Activated CD8-positive, alpha-beta memory T cell treated with anti-CD3 and anti-CD28 coated beads for 4 hours (primary cell): ENCODE results near the gene MYL7.

ENCODE experiments used
- DNase-seq, 2 donors: peaks; one replicate each; pipeline ENCODE4 v3.0.0-alpha.2; 2020; ENCODE audit warnings: low read depth in 2 of 2

MYL7 gene

DNA sequence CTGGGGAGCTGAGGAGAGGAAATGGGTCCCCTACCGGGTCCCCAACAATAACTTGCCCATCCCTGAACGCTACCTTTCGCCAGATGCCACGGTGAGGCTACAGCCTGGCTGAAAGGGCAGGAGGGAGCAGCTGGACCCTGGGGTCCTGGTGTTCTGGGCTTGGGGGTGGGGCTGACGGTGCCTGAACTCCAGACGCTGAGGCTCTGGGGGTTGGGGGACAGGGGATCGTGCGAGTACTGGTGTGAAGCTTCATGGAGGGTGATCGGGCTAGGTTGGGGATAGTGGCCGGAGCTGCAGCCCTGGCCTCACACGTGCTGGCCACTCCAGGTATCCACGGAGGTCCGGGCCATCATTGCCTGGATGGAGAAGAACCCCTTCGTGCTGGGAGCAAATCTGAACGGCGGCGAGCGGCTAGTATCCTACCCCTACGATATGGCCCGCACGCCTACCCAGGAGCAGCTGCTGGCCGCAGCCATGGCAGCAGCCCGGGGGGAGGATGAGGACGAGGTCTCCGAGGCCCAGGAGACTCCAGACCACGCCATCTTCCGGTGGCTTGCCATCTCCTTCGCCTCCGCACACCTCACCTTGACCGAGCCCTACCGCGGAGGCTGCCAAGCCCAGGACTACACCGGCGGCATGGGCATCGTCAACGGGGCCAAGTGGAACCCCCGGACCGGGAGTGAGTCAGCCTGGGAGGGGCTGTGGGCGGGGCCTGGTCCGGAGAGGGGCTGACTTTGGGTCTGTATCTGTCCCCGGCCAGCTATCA, 28.7 kb downstream of the MYL7 start:
- no peak for DNase-seq

GRCh38 chr7:44111761-44112160, 29.4 kb downstream of the MYL7 start:
- DNase-seq: no peak

DNA sequence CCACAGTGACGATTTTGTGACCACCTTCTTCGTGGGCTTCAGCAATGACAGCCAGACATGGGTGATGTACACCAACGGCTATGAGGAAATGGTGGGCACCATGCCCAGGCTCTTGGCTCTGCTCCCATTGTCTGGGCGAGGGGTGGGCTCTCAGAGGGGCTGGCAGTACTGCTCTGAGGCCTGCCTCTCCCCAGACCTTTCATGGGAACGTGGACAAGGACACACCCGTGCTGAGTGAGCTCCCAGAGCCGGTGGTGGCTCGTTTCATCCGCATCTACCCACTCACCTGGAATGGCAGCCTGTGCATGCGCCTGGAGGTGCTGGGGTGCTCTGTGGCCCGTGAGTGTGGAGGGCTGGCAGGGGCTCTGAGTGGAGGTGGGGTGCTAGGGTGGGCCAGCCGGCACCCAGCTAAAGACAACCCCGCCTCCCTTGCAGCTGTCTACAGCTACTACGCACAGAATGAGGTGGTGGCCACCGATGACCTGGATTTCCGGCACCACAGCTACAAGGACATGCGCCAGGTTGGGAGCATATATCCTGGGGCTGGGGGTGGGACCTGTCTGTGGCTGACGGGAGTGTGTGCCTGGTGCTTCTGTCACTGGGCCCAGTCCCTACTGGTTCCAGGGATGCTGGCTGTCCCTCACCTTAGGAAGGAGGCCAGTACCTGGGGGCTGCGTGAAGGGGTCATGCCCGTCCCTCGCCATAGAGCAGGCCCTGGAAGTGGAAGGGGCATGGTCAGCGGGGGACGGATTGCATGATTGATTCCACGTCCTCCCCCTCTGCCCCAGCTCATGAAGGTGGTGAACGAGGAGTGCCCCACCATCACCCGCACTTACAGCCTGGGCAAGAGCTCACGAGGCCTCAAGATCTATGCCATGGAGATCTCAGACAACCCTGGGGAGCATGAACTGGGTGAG, 30.2 kb downstream of the MYL7 start:
- DNase-seq: no peak

- DNase-seq: no peak
Observed at GRCh38 chr7:44109991-44110390, 31.1 kb downstream of the MYL7 start.

GRCh38 chr7:44108768-44109750, 32.1 kb downstream of the MYL7 start:
- no peak for DNase-seq

DNA sequence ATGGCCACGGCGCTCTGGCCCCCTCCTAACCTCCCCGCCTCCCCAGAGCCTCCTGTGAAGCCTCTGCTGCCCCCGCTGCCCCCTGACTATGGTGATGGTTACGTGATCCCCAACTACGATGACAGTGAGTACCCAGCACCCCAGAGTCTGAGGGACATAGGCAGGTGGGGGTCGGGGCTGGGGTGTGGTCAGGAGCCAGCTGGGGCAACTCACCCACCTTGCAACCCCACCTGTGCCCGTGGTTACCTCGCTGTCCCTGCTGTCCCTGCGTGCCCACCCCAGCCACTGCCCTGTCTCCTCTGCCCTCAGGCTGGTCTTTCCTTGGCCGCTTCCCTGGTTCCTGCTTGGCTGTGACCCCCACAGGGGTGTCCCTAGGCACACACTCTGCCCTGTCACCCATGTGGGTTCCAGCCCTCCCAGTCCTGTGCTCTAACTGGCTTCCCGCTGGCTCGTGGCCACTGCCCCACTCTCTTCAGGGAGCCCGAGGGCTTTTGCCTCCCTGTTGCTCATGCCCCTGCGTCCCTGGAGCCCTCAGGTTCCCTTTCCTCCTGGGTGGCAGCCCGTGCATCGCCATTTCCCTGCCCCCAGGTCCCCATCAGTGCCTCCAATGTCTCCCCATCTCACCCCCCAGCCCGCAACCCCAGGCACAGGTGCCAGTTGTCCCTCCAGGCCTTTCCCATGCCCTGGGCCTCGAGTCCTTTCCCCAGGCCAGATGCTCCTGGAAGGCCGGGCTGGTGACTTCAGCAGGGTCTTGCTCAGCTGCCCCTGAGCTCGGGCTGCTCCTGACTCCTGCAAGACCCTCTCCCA, 33.0 kb downstream of the MYL7 start:
- DNase-seq: no peak

DNA sequence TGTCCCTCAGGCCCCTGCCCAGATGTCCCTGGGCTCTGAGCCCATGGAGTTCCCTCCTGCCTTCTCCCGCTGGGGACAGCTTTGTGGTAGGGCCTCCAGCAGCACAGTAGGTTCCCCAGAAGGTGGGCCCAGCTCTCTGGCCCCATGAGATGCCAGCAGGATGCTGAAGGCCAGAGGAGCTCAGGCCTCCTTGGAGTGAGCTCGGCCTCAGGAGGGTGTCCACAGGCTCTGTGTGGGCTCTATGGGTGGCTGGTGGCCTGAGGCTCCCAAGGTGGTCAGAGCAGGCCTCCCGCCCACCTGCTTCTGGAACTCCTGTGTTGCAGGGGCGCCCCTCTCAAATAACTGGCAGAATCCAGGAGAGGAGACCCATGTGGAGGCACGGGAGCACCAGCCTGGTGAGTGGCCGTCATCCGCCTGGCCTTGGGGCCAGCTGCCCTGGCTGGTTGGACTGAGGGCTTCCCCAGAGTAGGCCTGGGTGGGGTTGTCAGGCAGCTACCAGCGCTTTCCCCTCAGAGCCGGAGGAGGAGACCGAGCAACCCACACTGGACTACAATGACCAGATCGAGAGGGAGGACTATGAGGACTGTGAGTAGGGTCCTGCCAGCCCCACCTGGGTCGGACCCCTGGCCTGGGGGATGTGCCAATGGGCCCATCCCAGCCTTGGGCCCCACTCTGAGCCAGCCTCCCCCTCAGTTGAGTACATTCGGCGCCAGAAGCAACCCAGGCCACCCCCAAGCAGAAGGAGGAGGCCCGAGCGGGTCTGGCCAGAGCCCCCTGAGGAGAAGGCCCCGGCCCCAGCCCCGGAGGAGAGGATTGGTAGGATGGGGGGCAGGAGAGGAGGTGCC, 33.8 kb downstream of the MYL7 start:
- DNase-seq: no peak

- DNase-seq: no peak
Observed at GRCh38 chr7:44106311-44107065, 34.6 kb downstream of the MYL7 start.

DNA sequence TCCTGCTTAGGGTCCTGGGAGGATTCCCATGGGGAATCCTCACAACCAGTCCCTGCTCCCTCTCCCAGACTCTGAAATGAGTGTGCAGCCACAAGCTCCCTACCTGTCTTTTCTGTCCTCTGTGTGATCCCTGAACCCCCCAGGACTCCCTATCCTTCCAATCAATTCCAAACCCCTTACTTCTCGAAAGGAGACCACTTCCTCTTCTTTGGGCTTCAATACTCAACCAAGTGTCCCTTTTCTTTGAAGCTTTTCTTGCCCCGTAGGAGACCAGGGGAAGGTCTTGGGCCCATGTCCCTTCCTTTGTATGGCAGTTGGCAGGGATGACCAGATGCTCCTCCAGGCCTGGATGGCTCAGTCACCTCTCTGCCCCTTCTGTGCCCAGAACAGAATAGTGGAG, 35.3 kb downstream of the MYL7 start:
- no peak for DNase-seq

- no peak for DNase-seq
Observed at GRCh38 chr7:44104860-44105771, 36.0 kb downstream of the MYL7 start.

GRCh38 chr7:44103923-44104859, 36.9 kb downstream of the MYL7 start, which contains the start of gene AEBP1:
TSS of gene AEBP1 (plus strand) at chr7:44104345. CDS start at chr7:44104666, 321 bp downstream.
- DNase-seq: no peak

DNA sequence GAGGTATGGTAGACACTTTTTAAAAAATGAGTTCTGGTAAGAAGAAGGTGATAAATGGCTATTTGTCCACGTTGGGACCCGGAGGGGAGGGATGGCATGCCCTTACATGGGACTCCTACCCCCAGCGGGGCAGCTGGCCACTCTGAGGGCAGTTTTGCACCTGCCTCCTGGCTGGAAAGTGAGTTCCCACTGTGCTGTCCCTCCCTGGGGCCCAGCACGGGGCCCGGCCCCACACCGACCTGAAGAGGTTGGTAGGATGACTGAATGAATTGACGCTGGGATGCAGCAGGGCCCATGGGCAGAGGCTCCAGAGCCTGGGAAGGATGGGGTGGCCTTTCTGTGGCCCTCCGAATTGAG, 37.6 kb downstream of the MYL7 start:
- DNase-seq: no peak

DNA sequence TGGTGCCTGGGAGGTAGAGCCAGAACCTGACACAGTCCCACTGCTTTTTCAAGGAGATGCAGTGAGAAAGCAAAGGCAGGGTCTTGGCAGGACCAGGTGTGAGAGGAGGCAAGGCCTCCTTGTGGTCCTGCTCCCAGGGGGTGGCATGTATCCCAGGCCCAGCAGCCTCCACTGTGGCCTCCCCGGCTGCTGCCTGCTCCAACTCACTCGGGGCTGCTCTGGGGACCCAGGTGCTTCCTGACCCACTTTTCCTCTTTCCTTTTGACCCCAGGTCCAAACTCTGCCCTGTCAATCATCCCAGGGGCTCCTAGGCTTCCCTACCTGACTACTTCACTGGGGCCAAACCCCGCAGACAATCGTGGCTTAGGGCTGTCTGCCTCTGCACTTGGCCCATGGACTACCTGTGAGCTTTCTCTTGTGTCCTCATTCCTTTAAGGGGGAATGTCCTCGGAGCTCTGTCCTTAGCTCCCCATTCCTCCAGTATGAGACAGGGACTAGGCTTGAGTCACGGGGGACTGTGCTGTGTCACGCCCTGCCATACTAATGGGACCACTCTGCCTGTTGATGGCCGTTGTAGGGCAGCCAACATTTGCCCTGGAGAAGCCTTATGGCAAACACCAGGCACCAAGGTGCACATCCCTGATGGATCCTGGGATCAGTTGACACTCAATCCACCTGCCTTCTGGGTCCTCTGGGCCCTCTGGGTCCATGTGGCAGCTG, 38.1 kb downstream of the MYL7 start:
- DNase-seq: no peak

DNA sequence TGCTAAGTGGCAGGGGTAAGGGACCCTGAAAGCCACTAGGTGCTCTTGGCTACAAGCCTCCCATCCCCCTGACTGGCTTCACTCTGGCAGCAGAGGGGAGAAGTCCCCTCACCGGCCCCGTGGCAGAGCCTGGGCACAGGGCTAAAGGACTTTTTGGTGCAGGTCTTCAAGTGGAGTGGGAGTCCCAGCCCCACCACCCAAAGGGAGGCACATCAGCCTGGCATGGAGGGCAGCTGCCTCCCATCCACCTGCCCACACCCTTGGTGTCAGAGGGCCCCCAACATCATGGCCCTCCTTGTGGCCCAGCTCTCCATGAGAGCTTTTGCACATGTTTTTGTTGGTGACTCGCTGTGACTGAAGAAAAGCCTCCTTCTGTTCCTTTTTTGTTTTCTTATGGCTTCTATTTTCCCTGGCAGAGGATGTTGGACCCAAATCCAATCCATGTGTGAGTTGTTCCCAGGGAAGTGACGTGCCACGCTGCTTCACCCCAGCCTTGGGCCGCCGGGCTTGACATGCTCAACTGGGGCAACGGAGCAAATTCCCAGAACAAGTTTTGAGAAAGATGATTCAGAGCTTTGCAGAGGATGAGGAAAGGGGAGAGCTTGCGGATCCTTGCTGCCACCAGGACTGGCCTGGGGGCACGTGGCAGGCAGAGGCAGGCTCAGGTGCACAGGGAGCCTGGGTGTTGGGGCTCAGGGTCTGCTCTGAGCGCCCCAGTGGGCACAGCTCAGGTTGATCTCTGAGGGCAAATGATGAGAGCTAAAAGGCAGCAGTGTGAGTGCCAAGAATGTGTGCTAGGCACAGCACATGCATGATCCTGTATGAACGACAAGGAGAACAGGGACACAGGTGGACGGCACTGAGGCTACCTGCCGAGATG, 38.9 kb downstream of the MYL7 start:
- DNase-seq: no peak

DNA sequence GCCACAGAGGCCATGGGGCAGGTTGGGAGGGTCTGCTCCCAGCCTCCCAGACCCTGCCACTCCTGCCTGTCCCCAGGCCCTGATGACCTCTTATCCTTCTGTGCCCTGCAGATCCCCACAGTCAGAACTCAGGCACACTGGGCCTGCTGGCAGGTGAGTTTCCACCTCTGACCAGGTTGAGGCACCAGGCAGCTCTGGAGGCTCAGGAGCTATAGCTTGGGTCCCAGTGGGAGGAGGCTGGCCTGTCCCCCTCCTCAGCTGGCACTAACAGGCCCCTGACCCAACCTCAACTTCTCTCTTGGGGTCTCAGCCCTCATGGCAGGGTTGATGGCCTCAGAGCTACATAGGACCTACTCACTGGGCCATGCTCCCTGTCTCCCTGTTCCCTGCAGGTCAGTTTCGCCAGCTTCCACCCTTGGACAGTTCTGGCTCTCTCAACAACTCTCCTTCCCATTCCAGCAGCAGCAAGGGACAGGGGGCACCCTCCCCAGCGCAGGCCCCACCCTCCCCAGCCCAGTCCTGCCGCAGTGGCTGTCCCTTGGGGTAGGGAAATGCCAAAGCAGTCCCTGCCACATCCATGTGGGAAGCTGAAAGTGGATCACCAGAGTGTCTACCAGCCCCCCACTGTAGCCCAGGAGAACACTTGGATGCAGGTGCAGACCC, 39.7 kb downstream of the MYL7 start:
- no peak for DNase-seq
